Measurements from ENCODE around the gene ATPAF2. TPM values are rescaled to one million over a fixed set of nuclear protein-coding genes. Genes with fewer than 3 reads are reported as not detected.

The ATPAF2 gene
- total RNA-seq, 1 donor, result 13.0 TPM

- no peak for DNase-seq (ENCODE audit: low read depth)
- TF ChIP-seq CTCF (IDR thresholded peaks at IDR 0.05; ENCODE audit: insufficient read depth, low read depth, low read length), result no peak
- peak overlapping the region; percentile 61 for H3K4me3 ChIP-seq (ENCODE audit: low read depth, low read length)
These were observed 66.1 kb downstream of the ATPAF2 start for GRCh38 chr17:17972952-17973254.

DNA sequence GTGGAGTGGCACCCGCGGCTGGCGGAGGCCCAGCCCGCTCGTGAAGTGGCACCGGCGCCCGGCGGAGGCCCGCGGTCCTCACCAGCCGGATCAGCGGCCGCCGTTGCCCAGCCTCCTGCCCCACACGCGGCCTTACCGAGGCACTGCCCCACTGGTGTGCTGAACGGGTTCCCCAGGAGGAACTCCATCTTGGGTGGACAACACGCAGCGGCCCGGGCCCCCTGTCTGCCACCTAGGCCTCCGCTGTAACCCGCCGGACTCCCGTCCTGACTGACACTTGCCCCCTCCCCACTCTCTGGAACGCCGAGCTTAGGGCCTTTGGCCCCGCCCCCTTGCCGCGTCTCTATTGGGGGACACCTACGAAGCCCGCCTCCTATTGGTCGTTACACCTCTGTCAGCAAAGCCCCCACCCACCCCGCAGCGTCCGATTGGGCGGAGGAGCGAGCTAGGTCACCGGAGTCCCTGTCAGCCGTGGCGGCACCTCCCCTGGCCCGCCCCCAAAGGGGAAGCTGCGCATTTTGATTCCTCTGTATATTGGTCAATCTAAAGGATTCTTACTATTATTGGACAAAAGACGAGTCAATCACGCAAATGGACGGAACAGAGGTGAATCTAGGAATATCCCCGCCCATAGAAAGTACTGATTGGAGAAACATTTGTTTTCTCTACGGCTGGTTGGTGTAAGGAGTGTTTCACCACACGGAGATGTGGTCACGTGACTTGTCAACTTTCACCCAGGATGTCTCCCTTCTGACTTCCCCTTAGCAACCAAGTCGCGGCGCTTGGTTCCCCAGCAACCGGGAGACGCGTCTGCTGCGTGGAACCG is 66.6 kb downstream of the ATPAF2 start, which contains the start of the genes DRC3 and TOM1L2:
Gene DRC3, plus strand, starts transcription at position 737 of the 826 bp plus-strand sequence. CDS start 4,737 bp downstream, outside the sequence.
Gene TOM1L2, minus strand, starts transcription at position 275 of the 826 bp plus-strand sequence. Its CDS starts 87 bp downstream, at position 188.
- H3K4me3 ChIP-seq (ENCODE audit: low read depth, low read length), result peak within 1 kb of the TSS; percentile 82
- TF ChIP-seq CTCF (IDR thresholded peaks at IDR 0.05; ENCODE audit: insufficient read depth, low read depth, low read length), result no peak
- peak; percentile 100 for DNase-seq (ENCODE audit: low read depth)

GRCh38 chr17:17971431-17972125 is 67.4 kb downstream of the ATPAF2 start:
- TF ChIP-seq CTCF (IDR thresholded peaks at IDR 0.05; ENCODE audit: insufficient read depth, low read depth, low read length), result no peak
- peak; percentile 17 for DNase-seq (ENCODE audit: low read depth)

GRCh38 chr17:17970699-17971430 is 68.1 kb downstream of the ATPAF2 start:
- DNase-seq (ENCODE audit: low read depth), result peak; percentile 61
- no peak for TF ChIP-seq CTCF (IDR thresholded peaks at IDR 0.05; ENCODE audit: insufficient read depth, low read depth, low read length)

More at GRCh38 chr17:17971431-17972125, 67.4 kb downstream of the ATPAF2 start:
- H3K4me3 ChIP-seq (ENCODE audit: low read depth, low read length), result peak overlapping the region; percentile 82

More at GRCh38 chr17:17970699-17971430, 68.1 kb downstream of the ATPAF2 start:
- H3K4me3 ChIP-seq (ENCODE audit: low read depth, low read length), result peak overlapping the region; percentile 82

Other genes starting within 250 kb of the ATPAF2 start
- gene SREBF1, start 202.2 kb downstream of the ATPAF2 start, total RNA-seq, result 92.0 and 128 TPM in 2 replicates
- gene TOM1L2, start 66.8 kb downstream of the ATPAF2 start, total RNA-seq, result 29.0 and 34.1 TPM in 2 replicates
- under 0.01 and 0.97 TPM in 2 replicates for gene DRC3, start 66.3 kb downstream of the ATPAF2 start, total RNA-seq
- 6.8 and 7.8 TPM in 2 replicates for gene GID4, start 240 bp upstream of the ATPAF2 start, total RNA-seq
- 30.3 and 33.2 TPM in 2 replicates for gene DRG2, start 48.8 kb upstream of the ATPAF2 start, total RNA-seq
- 0.43 and 0.97 TPM in 2 replicates for gene MYO15A, start 69.6 kb upstream of the ATPAF2 start, total RNA-seq
- gene ALKBH5, start 144.7 kb upstream of the ATPAF2 start, total RNA-seq, result 113 and 144 TPM in 2 replicates
- gene LLGL1, start 186.5 kb upstream of the ATPAF2 start, total RNA-seq, result 44.0 and 49.3 TPM in 2 replicates
- gene FLII, start 219.6 kb upstream of the ATPAF2 start, total RNA-seq, result 205 and 244 TPM in 2 replicates
- gene MIEF2, start 221.5 kb upstream of the ATPAF2 start, total RNA-seq, result 16.4 and 18.4 TPM in 2 replicates

Data from fibroblast of villous mesenchyme (primary cell).